HEK293 (cell line): ENCODE results near the gene TSHZ2.

Source experiments
- CTCF ChIA-PET: fragments of 350-600 bp; formaldehyde crosslinking; extraction: SDS; loops from one replicate; lab custom pipeline; 2021; ENCODE audit warnings: antibody characterized with exemption; lab: Yijun Ruan, JAX
- POLR2A ChIA-PET: fragments of 300-600 bp; formaldehyde crosslinking; extraction: SDS; loops from one replicate; lab custom pipeline; 2020; ENCODE audit warnings: antibody characterized with exemption, inconsistent platforms; lab: Yijun Ruan, JAX
- H3K27ac ChIP-seq: fragments of 200-500 bp; sonication (Bioruptor generic); 2 replicates; pipeline ENCODE4 v1.5.1; 2014; ENCODE audit warnings: low read depth, low read length, control low read depth, inconsistent platforms; ENCODE audit errors: extremely low read depth
- H3K36me3 ChIP-seq, 2 experiments: fragments of 200-500 bp in 1 of 2; sonication (Bioruptor generic) in 1 of 2; 1 replicate in 1 of 2; 2 replicates in 1 of 2; pipeline ENCODE4 v1.5.1; 2014 to 2017; ENCODE audit warnings: inconsistent platforms in 2 of 2, low read length in 2 of 2; ENCODE audit not compliant: control insufficient read depth in 2 of 2, insufficient read depth in 1 of 2
- H3K4me1 ChIP-seq: fragments of 200-500 bp; sonication (Bioruptor generic); 2 replicates; pipeline ENCODE4 v1.5.1; 2014; ENCODE audit warnings: mild to moderate bottlenecking, low read length, inconsistent platforms; ENCODE audit not compliant: control insufficient read depth, insufficient read depth
- H3K4me3 ChIP-seq: 2 replicates; pipeline ENCODE4 v1.5.1; 2011; ENCODE audit warnings: low read depth, mild to moderate bottlenecking, control low read depth, low read length, moderate library complexity
- H3K9me3 ChIP-seq: fragments of 200-500 bp; sonication (Bioruptor generic); 2 replicates; pipeline ENCODE4 v1.5.1; 2014; ENCODE audit warnings: low read depth, low read length, inconsistent platforms; ENCODE audit not compliant: control insufficient read depth, insufficient read depth
- EGR2 ChIP-seq: fragments of 450-650 bp; formaldehyde crosslinking; IDR thresholded peaks from 2 replicates; pipeline ENCODE4 v1.5.1; 2016; ENCODE audit warnings: low read depth, missing biosample characterization, missing genetic modification characterization
- GLI2 ChIP-seq: fragments of 450-650 bp; formaldehyde crosslinking; IDR thresholded peaks from 2 replicates; pipeline ENCODE4; 2017; ENCODE audit warnings: missing biosample characterization, missing genetic modification characterization, low read depth, borderline replicate concordance
- GLIS2 ChIP-seq: fragments of 450-650 bp; formaldehyde crosslinking; IDR thresholded peaks from 2 replicates; pipeline ENCODE4 v1.5.1; 2016; ENCODE audit warnings: missing biosample characterization, missing genetic modification characterization
- KLF8 ChIP-seq: fragments of 450-650 bp; formaldehyde crosslinking; IDR thresholded peaks from 2 replicates; pipeline ENCODE4 v1.5.1; 2016; ENCODE audit warnings: missing biosample characterization, missing genetic modification characterization
- SALL2 ChIP-seq: fragments of 450-650 bp; formaldehyde crosslinking; IDR thresholded peaks from 2 replicates; pipeline ENCODE4 v1.5.0; 2017; ENCODE audit warnings: missing biosample characterization, mild to moderate bottlenecking, missing genetic modification characterization, borderline replicate concordance
- ZBTB21 ChIP-seq: fragments of 450-650 bp; formaldehyde crosslinking; IDR thresholded peaks from 2 replicates; pipeline ENCODE4 v1.5.1; 2017; ENCODE audit warnings: missing biosample characterization, missing genetic modification characterization
- ZNF114 ChIP-seq: fragments of 450-650 bp; formaldehyde crosslinking; IDR thresholded peaks from 2 replicates; pipeline ENCODE4 v1.5.0; 2017; ENCODE audit warnings: missing biosample characterization, missing genetic modification characterization
- ZNF366 ChIP-seq: fragments of 450-650 bp; formaldehyde crosslinking; conservative IDR thresholded peaks from 2 replicates; pipeline ENCODE4 v1.5.1; 2016; ENCODE audit warnings: missing biosample characterization, missing genetic modification characterization
- ZNF530 ChIP-seq: fragments of 450-650 bp; formaldehyde crosslinking; IDR thresholded peaks from 2 replicates; pipeline ENCODE4 v1.5.1; 2016; ENCODE audit warnings: low read depth, missing biosample characterization, missing genetic modification characterization
- ZNF548 ChIP-seq: fragments of 450-650 bp; formaldehyde crosslinking; IDR thresholded peaks from 2 replicates; pipeline ENCODE4 v1.5.1; 2016; ENCODE audit warnings: missing biosample characterization, missing genetic modification characterization
- ZNF658 ChIP-seq: fragments of 450-650 bp; formaldehyde crosslinking; IDR thresholded peaks from 2 replicates; pipeline ENCODE4; 2016; ENCODE audit warnings: missing biosample characterization, missing genetic modification characterization
- ZNF768 ChIP-seq: fragments of 450-650 bp; formaldehyde crosslinking; IDR thresholded peaks from 2 replicates; pipeline ENCODE4 v1.5.1; 2018; ENCODE audit warnings: missing biosample characterization, mild to moderate bottlenecking, missing genetic modification characterization
- ZNF792 ChIP-seq: fragments of 450-650 bp; formaldehyde crosslinking; IDR thresholded peaks from 2 replicates; pipeline ENCODE4 v1.5.1; 2016; ENCODE audit warnings: missing biosample characterization, missing genetic modification characterization
- ZNF843 ChIP-seq: fragments of 450-650 bp; formaldehyde crosslinking; IDR thresholded peaks from 2 replicates; pipeline ENCODE4 v1.5.1; 2016; ENCODE audit warnings: missing biosample characterization, missing genetic modification characterization
- TF ChIP-seq, protein P1 (sequence below): fragments of 450-650 bp; formaldehyde crosslinking; IDR thresholded peaks from 2 replicates; pipeline ENCODE4 v1.5.1; 2017; ENCODE audit warnings: missing biosample characterization, missing genetic modification characterization
- TF ChIP-seq, protein P2 (sequence below): fragments of 450-650 bp; formaldehyde crosslinking; IDR thresholded peaks from 2 replicates; pipeline ENCODE4 v1.5.1; 2016; ENCODE audit warnings: missing biosample characterization, missing genetic modification characterization
- TF ChIP-seq, protein P3 (sequence below): fragments of 450-650 bp; formaldehyde crosslinking; IDR thresholded peaks from 2 replicates; pipeline ENCODE4 v1.5.1; 2016; ENCODE audit warnings: missing biosample characterization, missing genetic modification characterization, borderline replicate concordance
- TF ChIP-seq, protein P4 (sequence below): fragments of 450-650 bp; formaldehyde crosslinking; IDR thresholded peaks from 2 replicates; pipeline ENCODE4 v1.5.1; 2016; ENCODE audit warnings: missing biosample characterization, missing genetic modification characterization
- TF ChIP-seq, protein P5 (sequence below): fragments of 450-650 bp; IDR thresholded peaks from 2 replicates; pipeline ENCODE4 v1.5.1; 2018; ENCODE audit warnings: missing biosample characterization, missing genetic modification characterization

Gene TSHZ2

DNA sequence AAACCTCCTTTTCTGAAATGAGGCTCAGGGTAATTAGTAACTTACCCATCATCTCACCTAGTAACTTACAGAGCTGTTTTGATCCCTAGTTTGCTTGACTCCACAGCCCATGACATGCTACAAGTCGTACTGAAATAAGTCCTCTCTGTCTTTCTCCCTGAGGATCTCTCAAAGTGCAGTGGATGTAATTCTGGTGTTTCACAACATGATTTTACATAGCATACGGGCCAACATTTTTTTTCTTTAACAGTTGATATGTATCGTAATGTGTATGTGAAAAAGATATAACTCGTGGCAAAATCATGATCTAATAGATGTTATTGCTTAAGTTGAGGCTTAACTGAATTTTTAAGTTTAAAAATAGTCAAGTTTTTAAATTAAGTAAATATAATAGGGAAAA, 45.0 kb downstream of the TSHZ2 start:
- H3K27ac ChIP-seq: no peak overlapping the region
- no peaks in the 10 kb centered on the region for H3K36me3 ChIP-seq
- TF ChIP-seq, protein P1, sequence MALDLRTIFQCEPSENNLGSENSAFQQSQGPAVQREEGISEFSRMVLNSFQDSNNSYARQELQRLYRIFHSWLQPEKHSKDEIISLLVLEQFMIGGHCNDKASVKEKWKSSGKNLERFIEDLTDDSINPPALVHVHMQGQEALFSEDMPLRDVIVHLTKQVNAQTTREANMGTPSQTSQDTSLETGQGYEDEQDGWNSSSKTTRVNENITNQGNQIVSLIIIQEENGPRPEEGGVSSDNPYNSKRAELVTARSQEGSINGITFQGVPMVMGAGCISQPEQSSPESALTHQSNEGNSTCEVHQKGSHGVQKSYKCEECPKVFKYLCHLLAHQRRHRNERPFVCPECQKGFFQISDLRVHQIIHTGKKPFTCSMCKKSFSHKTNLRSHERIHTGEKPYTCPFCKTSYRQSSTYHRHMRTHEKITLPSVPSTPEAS: no peak
- TF ChIP-seq GLI2 (tag by site-specific recombination): no peak
- no peak for TF ChIP-seq ZNF658
- TF ChIP-seq ZBTB21 (tag by site-specific recombination): no peak
- no peak for TF ChIP-seq ZNF843
- TF ChIP-seq ZNF768 (tag by site-specific recombination): no peak
- TF ChIP-seq, protein P2, sequence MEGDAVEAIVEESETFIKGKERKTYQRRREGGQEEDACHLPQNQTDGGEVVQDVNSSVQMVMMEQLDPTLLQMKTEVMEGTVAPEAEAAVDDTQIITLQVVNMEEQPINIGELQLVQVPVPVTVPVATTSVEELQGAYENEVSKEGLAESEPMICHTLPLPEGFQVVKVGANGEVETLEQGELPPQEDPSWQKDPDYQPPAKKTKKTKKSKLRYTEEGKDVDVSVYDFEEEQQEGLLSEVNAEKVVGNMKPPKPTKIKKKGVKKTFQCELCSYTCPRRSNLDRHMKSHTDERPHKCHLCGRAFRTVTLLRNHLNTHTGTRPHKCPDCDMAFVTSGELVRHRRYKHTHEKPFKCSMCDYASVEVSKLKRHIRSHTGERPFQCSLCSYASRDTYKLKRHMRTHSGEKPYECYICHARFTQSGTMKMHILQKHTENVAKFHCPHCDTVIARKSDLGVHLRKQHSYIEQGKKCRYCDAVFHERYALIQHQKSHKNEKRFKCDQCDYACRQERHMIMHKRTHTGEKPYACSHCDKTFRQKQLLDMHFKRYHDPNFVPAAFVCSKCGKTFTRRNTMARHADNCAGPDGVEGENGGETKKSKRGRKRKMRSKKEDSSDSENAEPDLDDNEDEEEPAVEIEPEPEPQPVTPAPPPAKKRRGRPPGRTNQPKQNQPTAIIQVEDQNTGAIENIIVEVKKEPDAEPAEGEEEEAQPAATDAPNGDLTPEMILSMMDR (tag by site-specific recombination): no peak
- ChIA-PET POLR2A (no interaction called here), CTCF (no interaction called here)
- no peak overlapping the region for H3K4me3 ChIP-seq
- no peaks in the 10 kb centered on the region for H3K9me3 ChIP-seq
- no peaks in the 10 kb centered on the region for H3K4me1 ChIP-seq

DNA sequence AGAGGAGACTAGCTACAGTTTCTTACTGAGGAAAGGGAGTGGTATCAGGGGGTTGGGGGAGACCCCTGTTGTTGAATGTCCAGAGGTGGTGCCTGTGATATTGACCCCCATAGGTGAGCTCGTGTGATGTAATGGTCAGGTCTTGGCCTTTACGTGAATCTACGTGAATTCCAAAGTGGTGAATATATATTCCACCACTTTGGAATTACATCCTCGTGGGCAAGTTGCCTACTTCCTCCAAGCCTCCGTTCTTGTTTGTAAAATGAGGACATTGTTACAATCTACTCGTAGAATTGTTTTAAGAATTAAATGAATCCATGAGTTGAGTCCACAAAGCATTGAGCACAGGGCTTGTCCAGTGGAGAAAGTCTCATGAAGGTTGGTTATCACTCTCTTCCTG, 47.3 kb downstream of the TSHZ2 start:
- Histone ChIP-seq H3K4me3 (no peak overlapping the region), H3K4me1 (0 out of 2 replicates have a peak, but pooled peaks cover 2% of the 10 kb centered on the region), H3K9me3 (no peaks in the 10 kb centered on the region), H3K36me3 (no peaks in the 10 kb centered on the region)
- CTCF ChIA-PET: no interaction called here
- POLR2A ChIA-PET: no interaction called here
- TF ChIP-seq ZNF792 (tag by site-specific recombination) (no peak), ZNF530 (tag by site-specific recombination) (no peak)
- TF ChIP-seq, all 188 proteins: peak for 0
- no peak overlapping the region for H3K27ac ChIP-seq

DNA sequence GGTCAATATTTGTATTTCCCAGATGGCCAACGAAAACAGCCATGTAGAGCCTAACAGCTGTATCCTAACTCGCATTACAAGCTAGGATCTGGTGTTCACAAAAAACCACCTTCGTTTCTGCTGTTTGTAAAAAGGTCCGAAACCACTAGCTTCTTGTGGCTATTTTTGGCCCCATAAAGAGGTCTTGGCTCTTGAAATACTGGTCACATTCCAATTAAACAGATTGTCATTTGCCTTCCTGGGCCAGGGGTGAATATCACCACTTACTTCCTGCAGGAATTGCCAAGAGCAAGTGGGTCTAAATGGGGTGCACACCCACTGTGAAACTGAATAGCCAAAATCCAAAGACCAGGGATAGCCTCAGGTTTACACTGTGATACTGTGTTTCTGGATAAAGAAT, 48.2 kb downstream of the TSHZ2 start:
- TF ChIP-seq, protein P3, sequence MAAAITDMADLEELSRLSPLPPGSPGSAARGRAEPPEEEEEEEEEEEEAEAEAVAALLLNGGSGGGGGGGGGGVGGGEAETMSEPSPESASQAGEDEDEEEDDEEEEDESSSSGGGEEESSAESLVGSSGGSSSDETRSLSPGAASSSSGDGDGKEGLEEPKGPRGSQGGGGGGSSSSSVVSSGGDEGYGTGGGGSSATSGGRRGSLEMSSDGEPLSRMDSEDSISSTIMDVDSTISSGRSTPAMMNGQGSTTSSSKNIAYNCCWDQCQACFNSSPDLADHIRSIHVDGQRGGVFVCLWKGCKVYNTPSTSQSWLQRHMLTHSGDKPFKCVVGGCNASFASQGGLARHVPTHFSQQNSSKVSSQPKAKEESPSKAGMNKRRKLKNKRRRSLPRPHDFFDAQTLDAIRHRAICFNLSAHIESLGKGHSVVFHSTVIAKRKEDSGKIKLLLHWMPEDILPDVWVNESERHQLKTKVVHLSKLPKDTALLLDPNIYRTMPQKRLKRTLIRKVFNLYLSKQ (tag by site-specific recombination): no peak
- no peak for TF ChIP-seq GLIS2 (tag by site-specific recombination)
- no peak for TF ChIP-seq ZNF114 (tag by site-specific recombination)
- no peak for TF ChIP-seq SALL2
- no peak for TF ChIP-seq KLF8 (tag by site-specific recombination)
- TF ChIP-seq ZNF548 (tag by site-specific recombination): no peak
- TF ChIP-seq, all 188 proteins: peak for 0
- POLR2A ChIA-PET: no interaction called here
- CTCF ChIA-PET: interaction anchor here (0.6 kb wide), 1 partner anchor 116 kb away, joined by 3 read pairs; no protein-coding TSS in a partner anchor
- no peaks in the 10 kb centered on the region for H3K9me3 ChIP-seq
- no peaks in the 10 kb centered on the region for H3K36me3 ChIP-seq
- no peak overlapping the region for H3K27ac ChIP-seq
- 0 out of 2 replicates have a peak, but pooled peaks cover 2% of the 10 kb centered on the region for H3K4me1 ChIP-seq
- no peak overlapping the region for H3K4me3 ChIP-seq

DNA sequence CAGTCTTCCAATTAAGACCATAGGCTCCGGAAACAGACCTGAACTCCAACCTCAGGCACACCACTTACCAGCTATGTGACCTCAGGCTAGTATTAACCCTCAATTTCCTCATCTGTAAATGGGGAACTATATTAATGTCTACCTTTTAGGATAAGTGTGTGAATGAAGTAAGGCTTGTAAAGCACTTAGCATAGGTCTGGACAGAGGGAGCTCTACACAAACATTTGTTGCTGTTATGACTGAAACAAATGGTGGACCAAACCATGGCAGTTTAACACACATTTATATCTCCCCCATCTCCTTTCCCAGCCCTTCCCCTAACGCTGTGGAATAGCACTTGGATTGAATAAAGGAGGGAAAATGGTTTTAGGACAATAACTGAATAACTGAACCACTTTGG, 48.7 kb downstream of the TSHZ2 start:
- H3K27ac ChIP-seq: no peak overlapping the region
- peaks cover 4% of the 10 kb centered on the region; the same call in 1 of the 2 replicates for H3K4me1 ChIP-seq
- no peak overlapping the region for H3K4me3 ChIP-seq
- ChIA-PET POLR2A (no interaction called here), CTCF (interaction anchor here (0.6 kb wide), 1 partner anchor 116 kb away, joined by 3 read pairs; no protein-coding TSS in a partner anchor)
- H3K9me3 ChIP-seq: no peaks in the 10 kb centered on the region
- no peaks in the 10 kb centered on the region for H3K36me3 ChIP-seq
- TF ChIP-seq EGR2 (tag by site-specific recombination) (no peak), ZNF366 (tag by site-specific recombination) (no peak)
- TF ChIP-seq, protein P4, sequence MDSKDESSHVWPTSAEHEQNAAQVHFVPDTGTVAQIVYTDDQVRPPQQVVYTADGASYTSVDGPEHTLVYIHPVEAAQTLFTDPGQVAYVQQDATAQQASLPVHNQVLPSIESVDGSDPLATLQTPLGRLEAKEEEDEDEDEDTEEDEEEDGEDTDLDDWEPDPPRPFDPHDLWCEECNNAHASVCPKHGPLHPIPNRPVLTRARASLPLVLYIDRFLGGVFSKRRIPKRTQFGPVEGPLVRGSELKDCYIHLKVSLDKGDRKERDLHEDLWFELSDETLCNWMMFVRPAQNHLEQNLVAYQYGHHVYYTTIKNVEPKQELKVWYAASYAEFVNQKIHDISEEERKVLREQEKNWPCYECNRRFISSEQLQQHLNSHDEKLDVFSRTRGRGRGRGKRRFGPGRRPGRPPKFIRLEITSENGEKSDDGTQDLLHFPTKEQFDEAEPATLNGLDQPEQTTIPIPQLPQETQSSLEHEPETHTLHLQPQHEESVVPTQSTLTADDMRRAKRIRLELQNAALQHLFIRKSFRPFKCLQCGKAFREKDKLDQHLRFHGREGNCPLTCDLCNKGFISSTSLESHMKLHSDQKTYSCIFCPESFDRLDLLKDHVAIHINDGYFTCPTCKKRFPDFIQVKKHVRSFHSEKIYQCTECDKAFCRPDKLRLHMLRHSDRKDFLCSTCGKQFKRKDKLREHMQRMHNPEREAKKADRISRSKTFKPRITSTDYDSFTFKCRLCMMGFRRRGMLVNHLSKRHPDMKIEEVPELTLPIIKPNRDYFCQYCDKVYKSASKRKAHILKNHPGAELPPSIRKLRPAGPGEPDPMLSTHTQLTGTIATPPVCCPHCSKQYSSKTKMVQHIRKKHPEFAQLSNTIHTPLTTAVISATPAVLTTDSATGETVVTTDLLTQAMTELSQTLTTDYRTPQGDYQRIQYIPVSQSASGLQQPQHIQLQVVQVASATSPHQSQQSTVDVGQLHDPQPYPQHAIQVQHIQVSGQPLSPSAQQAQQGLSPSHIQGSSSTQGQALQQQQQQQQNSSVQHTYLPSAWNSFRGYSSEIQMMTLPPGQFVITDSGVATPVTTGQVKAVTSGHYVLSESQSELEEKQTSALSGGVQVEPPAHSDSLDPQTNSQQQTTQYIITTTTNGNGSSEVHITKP (tag by site-specific recombination): 0 out of 2 replicates have a peak, but pooled peaks have one; percentile 18
- TF ChIP-seq, protein P5, sequence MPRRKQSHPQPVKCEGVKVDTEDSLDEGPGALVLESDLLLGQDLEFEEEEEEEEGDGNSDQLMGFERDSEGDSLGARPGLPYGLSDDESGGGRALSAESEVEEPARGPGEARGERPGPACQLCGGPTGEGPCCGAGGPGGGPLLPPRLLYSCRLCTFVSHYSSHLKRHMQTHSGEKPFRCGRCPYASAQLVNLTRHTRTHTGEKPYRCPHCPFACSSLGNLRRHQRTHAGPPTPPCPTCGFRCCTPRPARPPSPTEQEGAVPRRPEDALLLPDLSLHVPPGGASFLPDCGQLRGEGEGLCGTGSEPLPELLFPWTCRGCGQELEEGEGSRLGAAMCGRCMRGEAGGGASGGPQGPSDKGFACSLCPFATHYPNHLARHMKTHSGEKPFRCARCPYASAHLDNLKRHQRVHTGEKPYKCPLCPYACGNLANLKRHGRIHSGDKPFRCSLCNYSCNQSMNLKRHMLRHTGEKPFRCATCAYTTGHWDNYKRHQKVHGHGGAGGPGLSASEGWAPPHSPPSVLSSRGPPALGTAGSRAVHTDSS (tag by site-specific recombination): no peak
